Measurements from ENCODE around the gene UBA6. TPM values are rescaled to one million over a fixed set of nuclear protein-coding genes. Genes with fewer than 3 reads are reported as not detected.

Gene UBA6
- total and polyA plus RNA-seq, 2 experiments from 2014 or later = 38.8 to 61.9 TPM

DNA sequence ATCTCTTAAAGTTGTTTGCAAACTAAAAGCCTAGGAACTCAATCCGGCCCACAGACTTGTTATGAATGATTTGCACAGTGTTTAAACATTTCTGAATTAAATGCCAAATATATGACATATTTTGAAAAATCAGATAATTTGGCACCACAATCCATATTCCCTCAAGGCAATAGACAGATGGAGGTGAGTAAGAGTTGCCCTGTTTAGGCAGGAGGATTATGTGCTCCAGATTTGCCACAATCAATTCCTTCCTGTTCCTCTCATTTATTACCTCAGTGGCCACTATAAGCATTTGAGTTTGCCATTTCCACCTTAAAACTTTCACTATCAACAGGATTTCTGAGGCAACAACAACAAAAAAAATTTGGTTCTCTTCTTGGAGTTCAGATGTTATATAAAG, 18.7 kb downstream of the UBA6 start:
- peaks cover 21% of the 10 kb centered on the region for H3K4me1 ChIP-seq (ENCODE audit: insufficient read depth)
- no peak for DNase-seq
- no peak for TF ChIP-seq EZH2phosphoT487 (IDR thresholded peaks at IDR 0.05; ENCODE audit: insufficient read depth, low read depth)
- no peak overlapping the region for H3K9ac ChIP-seq
- in situ Hi-C loops (cut with MboI) = no loop called here
- no peaks in the 10 kb centered on the region for H4K20me1 ChIP-seq (ENCODE audit: insufficient read depth)
- peaks cover 80% of the 10 kb centered on the region for H3K79me2 ChIP-seq (ENCODE audit: insufficient read depth)
- no peak overlapping the region for H2AFZ ChIP-seq
- H3K9me3 ChIP-seq (ENCODE audit: low read depth) = no peaks in the 10 kb centered on the region
- H3K9me2 ChIP-seq (ENCODE audit: insufficient read depth) = no peaks in the 10 kb centered on the region
- peaks cover 40% of the 10 kb centered on the region for H3K36me3 ChIP-seq (ENCODE audit: low read depth)
- H3K27ac ChIP-seq = no peak overlapping the region
- H3K4me2 ChIP-seq (ENCODE audit: unreplicated experiment) = no peak overlapping the region
- no peak overlapping the region for H3K4me3 ChIP-seq
- no peaks in the 10 kb centered on the region for H3K27me3 ChIP-seq (replicated peaks; ENCODE audit: insufficient read depth)
- 100% methylated on average over 1 of the region's 1 CpG for WGBS, 2 experiments (ENCODE audit: low coverage in 1 of 2, low lambda C conversion rate in 2 of 2, missing lambda C conversion rate in 2 of 2)
- H3F3A ChIP-seq (ENCODE audit: insufficient read depth) = peaks cover 25% of the 10 kb centered on the region; the same call in 1 of the 2 replicates

DNA sequence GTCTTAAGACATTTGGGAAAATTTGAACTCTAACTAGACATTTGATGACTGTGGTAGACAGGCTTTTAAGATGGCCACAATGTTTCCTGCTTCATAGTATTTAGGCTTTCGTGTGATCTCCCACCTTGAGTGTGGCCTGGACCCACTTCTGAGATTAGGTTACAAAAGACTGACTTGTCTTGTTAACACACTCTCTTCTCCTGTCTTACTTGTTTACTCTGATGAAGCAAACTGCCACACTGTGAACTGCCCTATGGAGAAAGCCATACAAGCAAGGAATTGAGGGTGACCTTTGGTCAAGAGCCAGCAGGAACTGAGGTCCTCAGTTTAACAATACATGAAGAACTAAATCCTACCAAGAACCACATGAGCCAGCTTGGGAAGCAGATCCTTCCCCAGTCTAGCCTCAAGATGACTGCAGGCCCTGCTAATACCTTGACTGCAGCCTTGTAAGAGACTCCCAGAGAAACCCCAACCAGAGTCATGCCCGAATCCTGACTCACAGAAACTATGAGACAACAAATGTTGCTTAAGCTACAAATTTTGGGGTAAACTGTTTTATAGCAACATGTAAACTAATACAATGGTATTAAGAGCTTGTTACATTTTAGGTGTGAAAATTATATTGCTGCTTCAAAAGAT, 20.3 kb downstream of the UBA6 start:
- Histone ChIP-seq H2AFZ (no peak overlapping the region), H3K9me2 (ENCODE audit: insufficient read depth) (no peaks in the 10 kb centered on the region), H3K36me3 (ENCODE audit: low read depth) (peaks cover 54% of the 10 kb centered on the region), H4K20me1 (ENCODE audit: insufficient read depth) (no peaks in the 10 kb centered on the region), H3K4me1 (ENCODE audit: insufficient read depth) (peaks cover 17% of the 10 kb centered on the region), H3K4me2 (ENCODE audit: unreplicated experiment) (no peak overlapping the region), H3K27ac (peak overlapping the region; percentile 83), H3F3A (ENCODE audit: insufficient read depth) (peaks cover 16% of the 10 kb centered on the region; the same call in 1 of the 2 replicates), H3K4me3 (no peak overlapping the region), H3K27me3 (replicated peaks; ENCODE audit: insufficient read depth) (no peaks in the 10 kb centered on the region), H3K79me2 (ENCODE audit: insufficient read depth) (peaks cover 70% of the 10 kb centered on the region), H3K9ac (peak overlapping the region; percentile 25; the same call in 1 of the 2 replicates), H3K9me3 (ENCODE audit: low read depth) (no peaks in the 10 kb centered on the region)
- no peak for TF ChIP-seq EZH2 (IDR thresholded peaks at IDR 0.05; ENCODE audit: insufficient read depth, poor library complexity, severe bottlenecking)
- TF ChIP-seq EZH2phosphoT487 (IDR thresholded peaks at IDR 0.05; ENCODE audit: insufficient read depth, low read depth) = no peak
- DNase-seq = peak; percentile 78
- in situ Hi-C loops (cut with MboI) = no loop called here
- 63 to 64% methylated on average over 2 of the region's 2 CpGs for WGBS, 2 experiments (ENCODE audit: low coverage in 1 of 2, low lambda C conversion rate in 2 of 2, missing lambda C conversion rate in 2 of 2)

DNA sequence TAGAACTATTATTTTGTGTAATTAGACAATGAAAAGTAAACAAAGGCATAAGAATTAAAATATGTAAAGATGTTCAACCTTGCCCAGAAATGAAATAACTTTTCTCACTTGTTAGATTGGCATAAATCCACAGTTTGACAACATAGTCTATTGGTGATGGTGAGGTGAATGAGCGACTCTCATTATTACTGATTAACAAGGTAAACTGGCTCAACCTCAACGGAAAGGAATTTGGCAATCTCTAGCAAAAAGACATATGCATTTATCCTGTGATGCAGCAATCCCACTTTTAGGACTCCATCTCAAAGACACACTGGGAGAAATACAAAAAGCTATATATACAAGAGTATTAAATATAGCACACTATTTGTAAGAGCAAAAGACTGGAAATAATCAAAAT, 22.3 kb downstream of the UBA6 start:
- H4K20me1 ChIP-seq (ENCODE audit: insufficient read depth) = no peaks in the 10 kb centered on the region
- no peak overlapping the region for H2AFZ ChIP-seq
- peaks cover 71% of the 10 kb centered on the region for H3K36me3 ChIP-seq (ENCODE audit: low read depth)
- no peaks in the 10 kb centered on the region for H3K9me3 ChIP-seq (ENCODE audit: low read depth)
- H3K4me2 ChIP-seq (ENCODE audit: unreplicated experiment) = no peak overlapping the region
- H3K9ac ChIP-seq = no peak overlapping the region
- WGBS, 2 experiments (ENCODE audit: low coverage in 1 of 2, low lambda C conversion rate in 2 of 2, missing lambda C conversion rate in 2 of 2) = 97% methylated on average over 2 of the region's 2 CpGs
- in situ Hi-C loops (cut with MboI) = no loop called here
- H3K79me2 ChIP-seq (ENCODE audit: insufficient read depth) = peaks cover 52% of the 10 kb centered on the region
- no peaks in the 10 kb centered on the region for H3K9me2 ChIP-seq (ENCODE audit: insufficient read depth)
- no peaks in the 10 kb centered on the region for H3K27me3 ChIP-seq (replicated peaks; ENCODE audit: insufficient read depth)
- peaks cover 6% of the 10 kb centered on the region; the same call in 1 of the 2 replicates for H3K4me1 ChIP-seq (ENCODE audit: insufficient read depth)
- TF ChIP-seq EZH2 (IDR thresholded peaks at IDR 0.05; ENCODE audit: insufficient read depth, poor library complexity, severe bottlenecking) = no peak
- no peak for TF ChIP-seq EZH2phosphoT487 (IDR thresholded peaks at IDR 0.05; ENCODE audit: insufficient read depth, low read depth)
- no peak for DNase-seq
- peaks cover 9% of the 10 kb centered on the region; the same call in 1 of the 2 replicates for H3F3A ChIP-seq (ENCODE audit: insufficient read depth)
- H3K4me3 ChIP-seq = no peak overlapping the region
- H3K27ac ChIP-seq = no peak overlapping the region

GRCh38 chr4:67674098-67674497, 26.9 kb downstream of the UBA6 start:
- Histone ChIP-seq H3K4me3 (no peak overlapping the region), H3K4me2 (ENCODE audit: unreplicated experiment) (no peak overlapping the region), H3K79me2 (ENCODE audit: insufficient read depth) (peaks cover 9% of the 10 kb centered on the region), H3K4me1 (ENCODE audit: insufficient read depth) (0 out of 2 replicates have a peak, but pooled peaks cover 4% of the 10 kb centered on the region), H3K9me3 (ENCODE audit: low read depth) (no peaks in the 10 kb centered on the region), H3K27me3 (replicated peaks; ENCODE audit: insufficient read depth) (no peaks in the 10 kb centered on the region), H3F3A (ENCODE audit: insufficient read depth) (no peaks in the 10 kb centered on the region), H3K9ac (no peak overlapping the region), H3K9me2 (ENCODE audit: insufficient read depth) (0 out of 2 replicates have a peak, but pooled peaks cover 2% of the 10 kb centered on the region), H2AFZ (no peak overlapping the region), H4K20me1 (ENCODE audit: insufficient read depth) (no peaks in the 10 kb centered on the region), H3K27ac (no peak overlapping the region), H3K36me3 (ENCODE audit: low read depth) (peaks cover 67% of the 10 kb centered on the region)
- TF ChIP-seq EZH2phosphoT487 (IDR thresholded peaks at IDR 0.05; ENCODE audit: insufficient read depth, low read depth) = no peak
- TF ChIP-seq EZH2 (IDR thresholded peaks at IDR 0.05; ENCODE audit: insufficient read depth, poor library complexity, severe bottlenecking) = no peak
- in situ Hi-C loops (cut with MboI) = no loop called here
- no peak for DNase-seq
- WGBS, 2 experiments (ENCODE audit: low coverage in 1 of 2, low lambda C conversion rate in 2 of 2, missing lambda C conversion rate in 2 of 2) = 100% methylated on average over 2 of the region's 2 CpGs
